Sigmoid colon (tissue), 7 donors: ENCODE measurements around the gene GABARAP. TPM values are rescaled to one million over a fixed set of nuclear protein-coding genes. Genes with fewer than 3 reads are reported as not detected.

Experiments
- DNase-seq: peaks from one replicate; pipeline ENCODE4 v3.0.0-alpha.2; 2019
- H3K27ac ChIP-seq, 4 donors: fragments of 200-600 bp; sonication (generic); one replicate each; pipeline ENCODE4 v1.5.1; 2016 to 2019; ENCODE audit warnings: mild to moderate bottlenecking in 1 of 4
- H3K27me3 ChIP-seq, 3 donors: fragments of 200-600 bp; sonication (generic); one replicate each; pipeline ENCODE4 v1.5.1; 2019; ENCODE audit warnings: mild to moderate bottlenecking in 1 of 3
- H3K36me3 ChIP-seq, 4 donors: fragments of 200-600 bp; sonication (generic); one replicate each; pipeline ENCODE4 v1.5.1; 2016 to 2019
- H3K4me1 ChIP-seq, 4 donors: fragments of 200-600 bp; sonication (generic); one replicate each; pipeline ENCODE4 v1.5.1; 2017 to 2019
- H3K4me3 ChIP-seq, 4 donors: fragments of 200-600 bp; sonication (generic); one replicate each; pipeline ENCODE4 v1.5.1; 2017 to 2019; ENCODE audit warnings: mild to moderate bottlenecking in 2 of 4, moderate library complexity in 1 of 4
- H3K9me3 ChIP-seq, 4 donors: fragments of 200-600 bp in 3 of 4; sonication (generic) in 3 of 4; one replicate each; pipeline versions ENCODE4 v1.5.1 to v1.6.1; 2013 to 2019
- CTCF ChIP-seq, 4 experiments: fragments of 450-650 bp in 3 of 4; fragments of 200-600 bp in 1 of 4; IDR thresholded peaks; one replicate each; pipeline ENCODE4 v1.5.1; 2016 to 2019; ENCODE audit warnings: antibody characterized with exemption in 4 of 4, mild to moderate bottlenecking in 3 of 4, moderate library complexity in 2 of 4
- EP300 ChIP-seq, 4 donors: sonication (generic); formaldehyde crosslinking; IDR thresholded peaks; one replicate each; pipeline ENCODE4 v1.6.1; 2017; ENCODE audit warnings: antibody characterized with exemption in 4 of 4
- POLR2A ChIP-seq, 2 donors: fragments of 450-650 bp; IDR thresholded peaks; one replicate each; pipeline ENCODE4 v1.6.1; 2016; ENCODE audit warnings: antibody characterized with exemption in 2 of 2, mild to moderate bottlenecking in 2 of 2, moderate library complexity in 2 of 2
- POLR2AphosphoS5 ChIP-seq, 4 donors: sonication (generic); formaldehyde crosslinking; IDR thresholded peaks; one replicate each; pipeline ENCODE4 v1.6.1; 2017; ENCODE audit warnings: antibody characterized with exemption in 4 of 4
- WGBS, 2 donors: extraction: QIAGEN DNeasy Blood & Tissue Kit; methylation state at CpG; one replicate each; pipeline ENCODE4 v1.1.7; 2013; 5-methylcytosine and 5-hydroxymethylcytosine counted together
- intact Hi-C: fragments of 100-400 bp; cut with DNase I; formaldehyde crosslinking; loops from one replicate; pipeline ENCODE4 v1.15.1; 2023
- polyA plus RNA-seq, 3 donors: library from polyadenylated mRNA; stranded (reverse); fragments of 200-250 nt; gene quantifications; one replicate each; pipeline ENCODE4 v1.2.3, GENCODE V29; 2013
- total RNA-seq, 4 donors: library from RNA; depleted of rRNA; stranded (reverse); fragments of >200 nt; gene quantifications; one replicate each; pipeline ENCODE4 v1.1.0, GENCODE V29; 2016
- donor health status: healthy with polysubstance abuse.
- donor health status: Bipolar disorder and iron deficiency.
- donor health status: healthy.

GABARAP gene
- total and polyA plus RNA-seq, 7 donors: 147 to 1,215 (median 613) TPM

GRCh38 chr17:7196651-7197401, 45.4 kb downstream of the GABARAP start:
- DNase-seq: no peak
- no peaks in the 10 kb centered on the region for H3K9me3 ChIP-seq
- peaks cover 14 to 80% (median 31%) of the 10 kb centered on the region in 4 donors for H3K36me3 ChIP-seq
- intact Hi-C loops: no loop called here
- TF ChIP-seq POLR2A (IDR thresholded peaks at IDR 0.05) (no peak), CTCF (IDR thresholded peaks at IDR 0.05) (no peak), EP300 (IDR thresholded peaks at IDR 0.05) (no peak), POLR2AphosphoS5 (IDR thresholded peaks at IDR 0.05) (no peak)
- H3K4me3 ChIP-seq: no peak overlapping the region
- no peaks in the 10 kb centered on the region for H3K27me3 ChIP-seq
- 90 to 93% methylated on average over 22 of the region's 22 CpGs for WGBS, 2 donors
- no peak overlapping the region for H3K27ac ChIP-seq
- no peaks in the 10 kb centered on the region for H3K4me1 ChIP-seq

GRCh38 chr17:7195971-7196370, 46.3 kb downstream of the GABARAP start:
- Histone ChIP-seq H3K36me3 (peaks cover 16 to 80% (median 31%) of the 10 kb centered on the region in 4 donors), H3K27me3 (no peaks in the 10 kb centered on the region), H3K4me1 (no peaks in the 10 kb centered on the region), H3K4me3 (no peak overlapping the region), H3K27ac (no peak overlapping the region), H3K9me3 (no peaks in the 10 kb centered on the region)
- no peak for DNase-seq
- TF ChIP-seq CTCF (IDR thresholded peaks at IDR 0.05): no peak
- intact Hi-C loops: no loop called here
- 92 to 94% methylated on average over 12 of the region's 12 CpGs for WGBS, 2 donors

- TF ChIP-seq CTCF (IDR thresholded peaks at IDR 0.05) (no peak), EP300 (IDR thresholded peaks at IDR 0.05) (no peak), POLR2AphosphoS5 (IDR thresholded peaks at IDR 0.05) (no peak), POLR2A (IDR thresholded peaks at IDR 0.05) (no peak)
- Histone ChIP-seq H3K27ac (no peak overlapping the region), H3K4me1 (no peaks in the 10 kb centered on the region), H3K27me3 (no peaks in the 10 kb centered on the region), H3K36me3 (peaks cover 23 to 71% (median 38%) of the 10 kb centered on the region in 4 donors), H3K9me3 (no peaks in the 10 kb centered on the region), H3K4me3 (no peak overlapping the region)
- DNase-seq: no peak
- whole genome bisulfite sequencing, 2 donors: 77 to 83% methylated on average over 12 of the region's 12 CpGs
- intact Hi-C loops: no loop called here
Measured at GRCh38 chr17:7192271-7192937, 49.8 kb downstream of the GABARAP start.

GRCh38 chr17:7191571-7192270, 50.5 kb downstream of the GABARAP start:
- Histone ChIP-seq H3K4me3 (no peak overlapping the region), H3K36me3 (peaks cover 23 to 64% (median 33%) of the 10 kb centered on the region in 4 donors), H3K27me3 (no peaks in the 10 kb centered on the region), H3K27ac (no peak overlapping the region), H3K9me3 (no peaks in the 10 kb centered on the region), H3K4me1 (no peaks in the 10 kb centered on the region)
- 76 to 81% methylated on average over 26 of the region's 26 CpGs for WGBS, 2 donors
- DNase-seq: no peak
- no peak for TF ChIP-seq POLR2A (IDR thresholded peaks at IDR 0.05)
- TF ChIP-seq POLR2AphosphoS5 (IDR thresholded peaks at IDR 0.05): no peak
- no peak for TF ChIP-seq EP300 (IDR thresholded peaks at IDR 0.05)
- no peak for TF ChIP-seq CTCF (IDR thresholded peaks at IDR 0.05)
- intact Hi-C loops: no loop called here
